Measurements from ENCODE around the gene EDIL3. TPM values are rescaled to one million over a fixed set of nuclear protein-coding genes. Genes with fewer than 3 reads are reported as not detected.

EDIL3 gene
- total and polyA plus RNA-seq, 2 of the 13 experiments (the other 11 are each of a cell fraction or from before 2014, with no cell fraction given), result 0.01 TPM; not detected in 1

DNA sequence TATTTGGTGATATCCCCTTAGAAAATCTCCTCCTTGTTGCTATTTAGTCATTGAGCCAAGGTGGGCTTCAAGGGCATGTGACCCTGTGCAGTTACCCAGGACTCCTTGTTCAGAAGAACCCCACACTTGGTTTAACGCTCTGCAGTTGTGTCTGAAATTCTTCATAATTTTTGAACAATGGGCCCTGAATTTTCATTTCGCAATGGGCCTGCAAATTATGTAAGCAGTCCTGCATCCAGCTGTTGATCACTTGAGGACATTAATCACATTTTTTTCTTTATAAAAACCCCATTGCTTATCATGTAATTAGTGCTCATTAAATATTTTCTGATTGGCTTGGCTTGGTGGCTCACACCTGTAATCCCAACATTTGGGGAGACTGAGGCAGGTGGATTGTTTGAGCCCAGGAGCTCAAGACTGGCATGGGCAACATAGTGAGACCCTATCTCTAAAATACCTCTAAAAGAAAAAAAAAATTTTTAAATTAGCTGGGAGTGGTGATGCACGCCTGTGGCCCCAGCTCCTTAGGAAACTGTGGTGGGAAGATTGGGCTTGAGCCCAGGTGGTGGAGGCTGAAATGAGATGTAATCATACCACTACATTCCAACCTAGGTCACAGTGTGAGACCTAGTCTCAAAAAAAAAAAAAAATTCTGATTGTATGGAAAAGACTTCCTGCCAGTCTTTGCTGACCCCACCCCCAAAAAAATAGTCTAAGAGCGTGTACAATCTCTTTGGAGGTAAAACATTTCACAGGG, 469.8 kb downstream of the EDIL3 start:
- FAIRE-seq, result no peak
- no TSS peak for BruUV-seq (replicated peaks)
- Histone ChIP-seq H3K9me3 (ENCODE audit: low read length) (no peaks in the 10 kb centered on the region), H3K36me3 (replicated peaks in 1 of 2; ENCODE audit: control insufficient read depth in 1 of 2, insufficient read depth in 2 of 2, low read length in 2 of 2) (no peaks in the 10 kb centered on the region), H4K20me1 (ENCODE audit: insufficient read depth, low read length) (no peaks in the 10 kb centered on the region), H3K4me2 (ENCODE audit: low read depth, low read length) (no peak overlapping the region), H3K27ac (ENCODE audit: extremely low read length, insufficient read depth, low read length) (no peak overlapping the region), H2AFZ (ENCODE audit: low read length) (no peak overlapping the region), H3K79me2 (ENCODE audit: insufficient read depth, low read length) (no peaks in the 10 kb centered on the region), H3K9ac (ENCODE audit: insufficient read depth, low read depth, low read length) (no peak overlapping the region), H3K27me3 (ENCODE audit: control insufficient read depth in 1 of 2, insufficient read depth in 2 of 2, low read length in 2 of 2) (no peaks in the 10 kb centered on the region), H3K4me1 (ENCODE audit: insufficient read depth, low read length) (no peaks in the 10 kb centered on the region), H3K4me3 (replicated peaks in 1 of 3; ENCODE audit: insufficient read depth in 1 of 3, low read depth in 2 of 3, low read length in 3 of 3) (no peak overlapping the region)
- 25% methylated on average over 4 of the region's 4 CpGs for WGBS (ENCODE audit: low lambda C conversion rate)
- no peak for DNase-seq (ENCODE audit: low spot score)
- intact Hi-C loops (cut with micrococcal nuclease; ENCODE audit: unreplicated experiment) (no loop called here), in situ Hi-C loops (cut with HindIII; ENCODE audit: extremely low pct_ligation_motif_present, low pct_unique_long_range_greater_than_20kb) (no loop called here)
- ATAC-seq, result no peak
- POLR2A ChIA-PET, result no interaction called here
- no peak for TF ChIP-seq ZXDC (CRISPR knock-in tag; IDR thresholded peaks at IDR 0.05)
- TF ChIP-seq ZNF703 (CRISPR knock-in tag; IDR thresholded peaks at IDR 0.05; ENCODE audit: borderline replicate concordance), result no peak
- TF ChIP-seq RAD21 (CRISPR knock-in tag; IDR thresholded peaks at IDR 0.05), result no peak
- TF ChIP-seq NR0B2 (CRISPR knock-in tag; IDR thresholded peaks at IDR 0.05), result no peak
- no peak for TF ChIP-seq ZKSCAN1 (IDR thresholded peaks at IDR 0.05; ENCODE audit: low read length)
- TF ChIP-seq ZNF530 (CRISPR knock-in tag; IDR thresholded peaks at IDR 0.05; ENCODE audit: low read depth), result no peak
- TF ChIP-seq ZNF10 (CRISPR knock-in tag; IDR thresholded peaks at IDR 0.05; ENCODE audit: borderline replicate concordance, low read depth), result no peak
- TF ChIP-seq ZFY (CRISPR knock-in tag; IDR thresholded peaks at IDR 0.05), result no peak
- no peak for TF ChIP-seq MAFF (IDR thresholded peaks at IDR 0.05; ENCODE audit: low read depth, low read length)
- TF ChIP-seq REPIN1 (CRISPR knock-in tag; IDR thresholded peaks at IDR 0.05; ENCODE audit: borderline replicate concordance, low read depth), result no peak
- CTCF ChIA-PET (ENCODE audit: low intra/inter-chr PET ratio, low total read pairs), result no interaction called here

Measured in HepG2 (cell line).